Panc1 (cell line): ENCODE measurements around the gene C4orf50.

Experiments
- CTCF ChIP-seq: fragments of 450-650 bp; IDR thresholded peaks from 2 replicates; pipeline ENCODE4 v1.5.1; 2017; ENCODE audit warnings: mild to moderate bottlenecking
- POLR2AphosphoS5 ChIP-seq: IDR thresholded peaks from 2 replicates; pipeline ENCODE4 v1.6.1; 2012; ENCODE audit warnings: mild to moderate bottlenecking, low read depth, low read length, moderate library complexity
- TF ChIP-seq, protein P1 (sequence below), 2 experiments: IDR thresholded peaks; 2 replicates each; pipeline ENCODE4 v1.6.1; 2011 to 2012; ENCODE audit warnings: low read depth in 2 of 2, control low read depth in 1 of 2, low read length in 1 of 2, mild to moderate bottlenecking in 1 of 2, moderate library complexity in 1 of 2; ENCODE audit not compliant: insufficient read depth in 1 of 2

GRCh38 chr4:5863461-5864113 lies 154.6 kb downstream of the C4orf50 start:
- no peak for TF ChIP-seq CTCF
- no peak for TF ChIP-seq POLR2AphosphoS5
- TF ChIP-seq, protein P1, sequence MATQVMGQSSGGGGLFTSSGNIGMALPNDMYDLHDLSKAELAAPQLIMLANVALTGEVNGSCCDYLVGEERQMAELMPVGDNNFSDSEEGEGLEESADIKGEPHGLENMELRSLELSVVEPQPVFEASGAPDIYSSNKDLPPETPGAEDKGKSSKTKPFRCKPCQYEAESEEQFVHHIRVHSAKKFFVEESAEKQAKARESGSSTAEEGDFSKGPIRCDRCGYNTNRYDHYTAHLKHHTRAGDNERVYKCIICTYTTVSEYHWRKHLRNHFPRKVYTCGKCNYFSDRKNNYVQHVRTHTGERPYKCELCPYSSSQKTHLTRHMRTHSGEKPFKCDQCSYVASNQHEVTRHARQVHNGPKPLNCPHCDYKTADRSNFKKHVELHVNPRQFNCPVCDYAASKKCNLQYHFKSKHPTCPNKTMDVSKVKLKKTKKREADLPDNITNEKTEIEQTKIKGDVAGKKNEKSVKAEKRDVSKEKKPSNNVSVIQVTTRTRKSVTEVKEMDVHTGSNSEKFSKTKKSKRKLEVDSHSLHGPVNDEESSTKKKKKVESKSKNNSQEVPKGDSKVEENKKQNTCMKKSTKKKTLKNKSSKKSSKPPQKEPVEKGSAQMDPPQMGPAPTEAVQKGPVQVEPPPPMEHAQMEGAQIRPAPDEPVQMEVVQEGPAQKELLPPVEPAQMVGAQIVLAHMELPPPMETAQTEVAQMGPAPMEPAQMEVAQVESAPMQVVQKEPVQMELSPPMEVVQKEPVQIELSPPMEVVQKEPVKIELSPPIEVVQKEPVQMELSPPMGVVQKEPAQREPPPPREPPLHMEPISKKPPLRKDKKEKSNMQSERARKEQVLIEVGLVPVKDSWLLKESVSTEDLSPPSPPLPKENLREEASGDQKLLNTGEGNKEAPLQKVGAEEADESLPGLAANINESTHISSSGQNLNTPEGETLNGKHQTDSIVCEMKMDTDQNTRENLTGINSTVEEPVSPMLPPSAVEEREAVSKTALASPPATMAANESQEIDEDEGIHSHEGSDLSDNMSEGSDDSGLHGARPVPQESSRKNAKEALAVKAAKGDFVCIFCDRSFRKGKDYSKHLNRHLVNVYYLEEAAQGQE (IDR thresholded peaks at IDR 0.05; ENCODE audit: insufficient read depth in 1 of 2, low read depth in 2 of 2, low read length in 1 of 2) = no peak
